Prostate gland (tissue), 2 donors: ENCODE measurements around the gene LYSMD2.

Experiments
- CTCF ChIP-seq, 4 experiments: fragments of 200-600 bp in 2 of 4; fragments of 450-650 bp in 2 of 4; sonication (generic) in 2 of 4; IDR thresholded peaks; 1 replicate in 3 of 4; 2 replicates in 1 of 4; pipeline ENCODE4 v1.5.1; 2016 to 2019; ENCODE audit warnings: antibody characterized with exemption in 4 of 4, mild to moderate bottlenecking in 2 of 4, moderate library complexity in 2 of 4
- POLR2A ChIP-seq: fragments of 450-650 bp; IDR thresholded peaks from one replicate; pipeline ENCODE4 v1.6.1; 2016; ENCODE audit warnings: antibody characterized with exemption, mild to moderate bottlenecking
- POLR2AphosphoS5 ChIP-seq: sonication (generic); formaldehyde crosslinking; IDR thresholded peaks from one replicate; pipeline ENCODE4 v1.6.1; 2017; ENCODE audit warnings: antibody characterized with exemption

- no peak for TF ChIP-seq POLR2A
- no peak for TF ChIP-seq CTCF (IDR thresholded peaks at IDR 0.05)
- no peak for TF ChIP-seq POLR2AphosphoS5
Observed at GRCh38 chr15:51759557-51760070, 22.2 kb upstream of the LYSMD2 start.
